PC-9 (cell line): ENCODE results near the gene C10orf53. TPM values are rescaled to one million over a fixed set of nuclear protein-coding genes. Genes with fewer than 3 reads are reported as not detected.
"Not testable (repeated sequence)": the region's sequence is repeated elsewhere in the genome, so short reads cannot be mapped to it uniquely, and the experiment has no call there.

Experiments used
- BruUV-seq: library from RNA; stranded (reverse); fragments of 400-500 nt; replicated peaks from 2 replicates; lab custom pipeline; 2021; lab: Mats Ljungman, UMichigan
- CTCF ChIA-PET: fragments of 300-600 bp; sonication (Branson Sonifier 250); formaldehyde crosslinking; loops from one replicate; lab custom pipeline; 2022; ENCODE audit warnings: antibody characterized with exemption; lab: Charles Lee
- POLR2A ChIA-PET: fragments of 300-600 bp; sonication (Branson Sonifier 250); formaldehyde crosslinking; loops from one replicate; lab custom pipeline; 2022; ENCODE audit warnings: antibody characterized with exemption; ENCODE audit not compliant: unreplicated experiment; lab: Charles Lee
- DNase-seq, 2 experiments: peaks; one replicate each; pipeline versions ENCODE4 v3.0.0 to v3.0.0-alpha.2; 2015 to 2022; ENCODE audit warnings: mixed read lengths in 1 of 2
- H2AFZ ChIP-seq: fragments of 200-600 bp; sonication (generic); 2 replicates; pipeline ENCODE4 v1.8.1; 2017; ENCODE audit warnings: antibody characterized with exemption
- H3F3A ChIP-seq: fragments of 200-600 bp; sonication (generic); 2 replicates; pipeline ENCODE4 v1.8.1; 2017; ENCODE audit warnings: antibody characterized with exemption, mild to moderate bottlenecking, low read depth; ENCODE audit not compliant: insufficient read depth
- H3K27ac ChIP-seq: fragments of 200-600 bp; sonication (generic); 2 replicates; pipeline ENCODE4 v1.6.1; 2016; ENCODE audit warnings: mixed run types
- H3K27me3 ChIP-seq: fragments of 200-600 bp; sonication (generic); 2 replicates; pipeline ENCODE4 v1.6.1; 2016; ENCODE audit warnings: low read depth, mixed run types; ENCODE audit not compliant: insufficient read depth
- H3K36me3 ChIP-seq: fragments of 200-600 bp; sonication (generic); 2 replicates; pipeline ENCODE4 v1.6.1; 2016; ENCODE audit warnings: low read depth, mixed run types
- H3K4me1 ChIP-seq: fragments of 200-600 bp; sonication (generic); replicated peaks from 2 replicates; pipeline ENCODE4 v1.6.1; 2016; ENCODE audit warnings: mixed run types; ENCODE audit not compliant: insufficient read depth
- H3K4me2 ChIP-seq: fragments of 200-600 bp; sonication (generic); 2 replicates; pipeline ENCODE4 v1.6.1; 2017; ENCODE audit warnings: mixed run types
- H3K4me3 ChIP-seq: fragments of 200-600 bp; sonication (generic); 2 replicates; pipeline ENCODE4 v1.6.1; 2016; ENCODE audit warnings: mixed run types
- H3K79me2 ChIP-seq: fragments of 200-600 bp; sonication (generic); 2 replicates; pipeline ENCODE4 v1.6.1; 2017; ENCODE audit warnings: low read depth, mixed run types
- H3K9me2 ChIP-seq: fragments of 200-600 bp; sonication (generic); 2 replicates; pipeline ENCODE4 v1.8.1; 2017; ENCODE audit warnings: mild to moderate bottlenecking; ENCODE audit not compliant: insufficient read depth
- H3K9me3 ChIP-seq: fragments of 200-600 bp; sonication (generic); 2 replicates; pipeline ENCODE4 v1.8.1; 2016; ENCODE audit warnings: low read depth; ENCODE audit not compliant: insufficient read depth
- H4K20me1 ChIP-seq: fragments of 200-600 bp; sonication (generic); 2 replicates; pipeline ENCODE4 v1.8.1; 2017; ENCODE audit not compliant: insufficient read depth
- EZH2 ChIP-seq: fragments of 200-600 bp; sonication (generic); IDR thresholded peaks from 2 replicates; pipeline ENCODE4 v1.8.0; 2017; ENCODE audit warnings: antibody characterized with exemption, low read depth
- intact Hi-C: fragments of 100-400 bp; cut with micrococcal nuclease; formaldehyde crosslinking; loops from one replicate; pipeline ENCODE4 v1.10.0; 2022; ENCODE audit not compliant: unreplicated experiment
- total RNA-seq: library from RNA; stranded (reverse); gene quantifications from 2 replicates; pipeline ENCODE4 v1.2.3, GENCODE V29; 2021
- TF ChIP-seq, protein P1 (sequence below): fragments of 200-600 bp; sonication (generic); conservative IDR thresholded peaks from 2 replicates; pipeline ENCODE4 v1.6.1; 2017; ENCODE audit warnings: mixed run types, antibody characterized with exemption, mild to moderate bottlenecking, moderate library complexity

Gene C10orf53
- total RNA-seq, 1 experiment from 2014 or later = not detected

GRCh38 chr10:49711481-49711880 is 32.0 kb downstream of the C10orf53 start:
- H4K20me1 ChIP-seq = no peaks in the 10 kb centered on the region
- H3K4me1 ChIP-seq = no peaks in the 10 kb centered on the region
- H3K4me2 ChIP-seq = no peak overlapping the region
- H3K4me3 ChIP-seq = no peak overlapping the region
- no peak for DNase-seq
- H3K9me3 ChIP-seq = no peaks in the 10 kb centered on the region
- H3F3A ChIP-seq = no peaks in the 10 kb centered on the region
- peaks cover 29% of the 10 kb centered on the region for H3K27me3 ChIP-seq
- no peak overlapping the region for H2AFZ ChIP-seq
- H3K27ac ChIP-seq = no peak overlapping the region
- no peaks in the 10 kb centered on the region for H3K36me3 ChIP-seq
- POLR2A ChIA-PET = no interaction called here
- CTCF ChIA-PET = interaction anchor here (0.6 kb wide), 1 partner anchor 786 kb away, joined by 3 read pairs; no protein-coding TSS in a partner anchor
- BruUV-seq = no TSS peak
- H3K9me2 ChIP-seq = no peaks in the 10 kb centered on the region
- no peak for TF ChIP-seq EZH2
- intact Hi-C loops = no loop called here
- no peaks in the 10 kb centered on the region for H3K79me2 ChIP-seq

DNA sequence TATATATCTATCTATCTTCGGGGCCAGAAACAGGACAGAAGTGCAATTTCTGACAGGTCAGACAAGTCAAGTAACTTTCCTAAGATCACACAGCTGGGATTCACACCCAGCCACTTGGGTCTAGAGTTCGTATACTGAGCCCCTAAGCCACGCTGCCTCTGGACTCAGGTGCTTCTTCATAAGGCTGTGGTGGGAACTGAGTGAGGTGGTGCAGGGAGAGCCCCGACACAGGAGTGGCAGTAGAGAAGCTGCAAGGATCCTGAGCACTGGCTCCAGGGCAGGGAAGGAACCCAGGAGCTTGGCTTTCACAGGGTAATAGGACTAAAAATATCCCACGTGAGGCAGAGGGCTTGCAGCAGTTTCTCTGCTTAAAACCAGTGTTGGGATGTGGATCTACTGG is 33.8 kb downstream of the C10orf53 start:
- TF ChIP-seq EZH2 = no peak
- TF ChIP-seq, protein P1, sequence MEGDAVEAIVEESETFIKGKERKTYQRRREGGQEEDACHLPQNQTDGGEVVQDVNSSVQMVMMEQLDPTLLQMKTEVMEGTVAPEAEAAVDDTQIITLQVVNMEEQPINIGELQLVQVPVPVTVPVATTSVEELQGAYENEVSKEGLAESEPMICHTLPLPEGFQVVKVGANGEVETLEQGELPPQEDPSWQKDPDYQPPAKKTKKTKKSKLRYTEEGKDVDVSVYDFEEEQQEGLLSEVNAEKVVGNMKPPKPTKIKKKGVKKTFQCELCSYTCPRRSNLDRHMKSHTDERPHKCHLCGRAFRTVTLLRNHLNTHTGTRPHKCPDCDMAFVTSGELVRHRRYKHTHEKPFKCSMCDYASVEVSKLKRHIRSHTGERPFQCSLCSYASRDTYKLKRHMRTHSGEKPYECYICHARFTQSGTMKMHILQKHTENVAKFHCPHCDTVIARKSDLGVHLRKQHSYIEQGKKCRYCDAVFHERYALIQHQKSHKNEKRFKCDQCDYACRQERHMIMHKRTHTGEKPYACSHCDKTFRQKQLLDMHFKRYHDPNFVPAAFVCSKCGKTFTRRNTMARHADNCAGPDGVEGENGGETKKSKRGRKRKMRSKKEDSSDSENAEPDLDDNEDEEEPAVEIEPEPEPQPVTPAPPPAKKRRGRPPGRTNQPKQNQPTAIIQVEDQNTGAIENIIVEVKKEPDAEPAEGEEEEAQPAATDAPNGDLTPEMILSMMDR = no peak
- POLR2A ChIA-PET = no interaction called here
- H3K27me3 ChIP-seq = peaks cover 33% of the 10 kb centered on the region
- H2AFZ ChIP-seq = no peak overlapping the region
- H3K9me3 ChIP-seq = no peaks in the 10 kb centered on the region
- H3F3A ChIP-seq = no peaks in the 10 kb centered on the region
- H3K27ac ChIP-seq = no peak overlapping the region
- H3K9me2 ChIP-seq = no peaks in the 10 kb centered on the region
- no peaks in the 10 kb centered on the region for H4K20me1 ChIP-seq
- no peaks in the 10 kb centered on the region for H3K36me3 ChIP-seq
- H3K4me3 ChIP-seq = no peak overlapping the region
- no peak overlapping the region for H3K4me2 ChIP-seq
- no peaks in the 10 kb centered on the region for H3K4me1 ChIP-seq
- intact Hi-C loops = no loop called here
- DNase-seq = no peak
- BruUV-seq = no TSS peak
- CTCF ChIA-PET = no interaction called here
- no peaks in the 10 kb centered on the region for H3K79me2 ChIP-seq

DNA sequence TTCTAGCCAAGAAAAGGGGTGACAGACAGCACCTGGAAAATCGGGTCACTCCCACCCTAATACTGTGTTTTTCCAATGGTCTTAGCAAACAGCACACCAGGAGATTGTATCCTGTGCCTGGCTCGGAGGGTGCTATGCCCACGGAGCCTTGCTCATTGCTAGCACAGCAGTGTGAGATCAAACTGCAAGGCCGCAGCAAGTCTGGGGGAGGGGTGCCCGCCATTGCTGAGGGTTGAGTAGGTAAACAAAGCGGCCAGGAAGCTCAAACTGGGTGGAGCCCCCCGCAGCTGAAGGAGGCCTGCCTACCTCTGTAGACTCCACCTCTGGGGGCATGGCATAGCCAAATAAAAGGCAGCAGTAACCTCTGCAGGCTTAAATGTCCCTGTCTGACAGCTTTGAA is 35.7 kb downstream of the C10orf53 start:
- intact Hi-C loops, H3K36me3 ChIP-seq, H3K9me3 ChIP-seq, BruUV-seq, H3F3A ChIP-seq, H2AFZ ChIP-seq, POLR2A ChIA-PET, DNase-seq, H4K20me1 ChIP-seq, CTCF ChIA-PET, H3K4me2 ChIP-seq, H3K4me3 ChIP-seq, H3K79me2 ChIP-seq, H3K9me2 ChIP-seq, H3K27ac ChIP-seq, H3K4me1 ChIP-seq: not testable (repeated sequence)
- H3K27me3 ChIP-seq = peaks cover 34% of the 10 kb centered on the region

- H3K79me2 ChIP-seq = no peaks in the 10 kb centered on the region
- peaks cover 14% of the 10 kb centered on the region for H3K27me3 ChIP-seq
- H4K20me1 ChIP-seq = no peaks in the 10 kb centered on the region
- no peak overlapping the region for H3K27ac ChIP-seq
- H3F3A ChIP-seq = no peaks in the 10 kb centered on the region
- H3K9me2 ChIP-seq = no peaks in the 10 kb centered on the region
- no peak for TF ChIP-seq EZH2
- TF ChIP-seq, protein P1 = no peak
- H3K9me3 ChIP-seq = no peaks in the 10 kb centered on the region
- DNase-seq = no peak
- no peak overlapping the region for H3K4me2 ChIP-seq
- no peak overlapping the region for H2AFZ ChIP-seq
- CTCF ChIA-PET = no interaction called here
- H3K4me3 ChIP-seq = no peak overlapping the region
- intact Hi-C loops = no loop called here
- no TSS peak for BruUV-seq
- POLR2A ChIA-PET = no interaction called here
- no peaks in the 10 kb centered on the region for H3K4me1 ChIP-seq
- H3K36me3 ChIP-seq = no peaks in the 10 kb centered on the region
These were observed 47.1 kb downstream of the C10orf53 start for GRCh38 chr10:49726593-49726992.
